Calu3 (cell line): Measurements from ENCODE around the gene SLC49A3. TPM values are rescaled to one million over a fixed set of nuclear protein-coding genes. Genes with fewer than 3 reads are reported as not detected.
A peak's percentile ranks its signal among the peaks of the same experiment; 100 is the strongest.

Experiments
- BruUV-seq: library from RNA; stranded (reverse); fragments of 400-500 nt; replicated peaks from 2 replicates; lab custom pipeline; 2021; lab: Mats Ljungman, UMichigan
- CTCF ChIA-PET: fragments of 300-600 bp; sonication (Branson Sonifier 250); formaldehyde crosslinking; loops from one replicate; lab custom pipeline; 2022; ENCODE audit warnings: antibody characterized with exemption; lab: Charles Lee
- DNase-seq: peaks from one replicate; pipeline ENCODE4 v3.0.0; 2022
- H3K27ac Mint-ChIP-seq: one replicate; pipeline ENCODE4 v1.8.0; 2022; ENCODE audit warnings: mixed read lengths; ENCODE audit not compliant: unreplicated experiment
- H3K27me3 Mint-ChIP-seq: one replicate; pipeline ENCODE4 v1.8.0; 2022; ENCODE audit warnings: mixed read lengths; ENCODE audit not compliant: unreplicated experiment
- H3K36me3 Mint-ChIP-seq: one replicate; pipeline ENCODE4 v1.8.0; 2022; ENCODE audit warnings: mild to moderate bottlenecking, moderate library complexity, mixed read lengths; ENCODE audit not compliant: insufficient read depth, unreplicated experiment
- H3K4me1 Mint-ChIP-seq: one replicate; pipeline ENCODE4 v1.8.0; 2022; ENCODE audit warnings: mild to moderate bottlenecking, low read depth, mixed read lengths; ENCODE audit not compliant: unreplicated experiment
- H3K4me3 Mint-ChIP-seq: one replicate; pipeline ENCODE4 v1.8.0; 2022; ENCODE audit warnings: mild to moderate bottlenecking, low read depth, moderate library complexity, mixed read lengths; ENCODE audit not compliant: unreplicated experiment
- H3K9me3 Mint-ChIP-seq: one replicate; pipeline ENCODE4 v1.8.0; 2022; ENCODE audit warnings: low read depth, mixed read lengths; ENCODE audit not compliant: unreplicated experiment
- intact Hi-C: fragments of 100-400 bp; cut with micrococcal nuclease; formaldehyde crosslinking; loops from one replicate; pipeline ENCODE4 v1.10.0; 2022; ENCODE audit not compliant: unreplicated experiment
- total RNA-seq: library from RNA; stranded (reverse); gene quantifications from 2 replicates; pipeline ENCODE4 v1.2.3, GENCODE V29; 2022
- TF ChIP-seq, protein P1 (sequence below): fragments of 200-600 bp; IDR thresholded peaks from one replicate; pipeline ENCODE4 v1.8.0; 2022; ENCODE audit warnings: antibody characterized with exemption; ENCODE audit not compliant: unreplicated experiment

SLC49A3 gene
- total RNA-seq, 1 experiment from 2014 or later = 0.40 TPM

DNA sequence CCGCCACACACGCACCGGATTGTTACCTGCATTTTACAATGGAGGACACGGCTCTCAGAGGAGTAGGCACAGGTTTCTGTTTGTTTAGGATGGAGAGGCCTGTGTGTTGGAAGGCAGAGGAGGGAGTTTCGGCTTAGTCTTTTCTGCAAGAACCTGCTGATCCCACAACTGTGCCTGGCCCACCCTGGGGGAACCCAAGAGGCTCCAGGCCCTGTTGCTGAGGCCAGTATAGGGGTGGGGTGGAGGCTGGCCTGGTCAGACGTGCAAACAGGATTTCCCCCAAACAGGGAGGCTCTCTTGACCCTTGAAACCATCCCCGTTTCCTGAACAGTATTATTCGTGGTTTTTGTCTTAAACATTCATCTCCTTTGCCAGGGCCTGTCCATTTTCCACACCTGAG, 772 bp upstream of the SLC49A3 start:
- DNase-seq = no peak
- BruUV-seq = no TSS peak
- H3K9me3 Mint-ChIP-seq = peaks cover 4% of the 10 kb centered on the region
- H3K27me3 Mint-ChIP-seq = no peaks in the 10 kb centered on the region
- H3K4me3 Mint-ChIP-seq = no peak overlapping the region
- TF ChIP-seq, protein P1, sequence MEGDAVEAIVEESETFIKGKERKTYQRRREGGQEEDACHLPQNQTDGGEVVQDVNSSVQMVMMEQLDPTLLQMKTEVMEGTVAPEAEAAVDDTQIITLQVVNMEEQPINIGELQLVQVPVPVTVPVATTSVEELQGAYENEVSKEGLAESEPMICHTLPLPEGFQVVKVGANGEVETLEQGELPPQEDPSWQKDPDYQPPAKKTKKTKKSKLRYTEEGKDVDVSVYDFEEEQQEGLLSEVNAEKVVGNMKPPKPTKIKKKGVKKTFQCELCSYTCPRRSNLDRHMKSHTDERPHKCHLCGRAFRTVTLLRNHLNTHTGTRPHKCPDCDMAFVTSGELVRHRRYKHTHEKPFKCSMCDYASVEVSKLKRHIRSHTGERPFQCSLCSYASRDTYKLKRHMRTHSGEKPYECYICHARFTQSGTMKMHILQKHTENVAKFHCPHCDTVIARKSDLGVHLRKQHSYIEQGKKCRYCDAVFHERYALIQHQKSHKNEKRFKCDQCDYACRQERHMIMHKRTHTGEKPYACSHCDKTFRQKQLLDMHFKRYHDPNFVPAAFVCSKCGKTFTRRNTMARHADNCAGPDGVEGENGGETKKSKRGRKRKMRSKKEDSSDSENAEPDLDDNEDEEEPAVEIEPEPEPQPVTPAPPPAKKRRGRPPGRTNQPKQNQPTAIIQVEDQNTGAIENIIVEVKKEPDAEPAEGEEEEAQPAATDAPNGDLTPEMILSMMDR = no peak
- H3K4me1 Mint-ChIP-seq = peaks cover 7% of the 10 kb centered on the region
- CTCF ChIA-PET = no interaction called here
- intact Hi-C loops = no loop called here
- H3K36me3 Mint-ChIP-seq = peaks cover 5% of the 10 kb centered on the region
- no peak overlapping the region for H3K27ac Mint-ChIP-seq

DNA sequence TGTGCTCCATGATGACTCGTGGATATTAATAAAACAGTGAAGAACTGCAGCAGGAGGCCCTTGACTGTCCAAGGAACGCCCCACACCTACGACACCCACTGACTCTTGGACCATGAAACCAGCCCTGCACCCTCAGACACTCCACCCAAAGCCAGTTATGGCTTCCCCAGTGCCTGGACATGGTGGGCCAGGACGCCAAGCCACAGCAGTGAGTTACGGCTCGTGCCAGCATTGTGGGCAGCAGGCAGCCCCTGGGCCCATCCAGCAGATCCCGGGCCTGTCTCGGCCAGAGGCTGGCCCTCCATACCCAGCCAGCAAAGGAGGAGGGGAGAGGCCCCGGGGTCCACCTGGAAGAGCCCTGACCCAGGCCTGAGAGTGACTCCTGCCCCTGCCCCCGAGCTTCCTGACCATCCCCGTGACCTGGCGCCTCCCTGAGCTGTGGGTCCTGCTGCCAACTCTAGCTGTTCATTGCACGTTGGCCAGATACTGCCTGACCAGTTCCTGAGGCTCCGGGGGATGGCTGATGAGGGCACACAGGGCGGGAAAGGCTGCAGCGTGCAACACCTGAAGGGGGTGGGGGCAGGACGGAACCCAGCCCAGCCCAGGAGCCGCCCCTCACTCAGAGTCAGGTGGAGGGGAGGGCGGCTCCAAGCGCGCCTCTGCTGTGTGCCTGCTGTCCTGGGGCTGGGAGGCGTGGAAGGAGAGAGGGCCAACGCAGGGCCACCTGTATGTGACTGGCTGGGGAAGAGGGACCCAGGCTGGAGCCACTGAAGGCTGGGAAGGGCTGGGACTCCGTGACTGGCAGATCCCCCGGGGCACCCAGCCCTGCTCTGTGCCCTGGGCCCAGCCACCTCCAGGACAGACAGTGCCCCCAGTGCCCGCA, 739 bp downstream of the SLC49A3 start:
- intact Hi-C loops = no loop called here
- Mint-ChIP-seq H3K27me3 (no peaks in the 10 kb centered on the region), H3K4me3 (peak overlapping the region; percentile 17), H3K4me1 (peaks cover 7% of the 10 kb centered on the region), H3K9me3 (no peaks in the 10 kb centered on the region), H3K36me3 (peaks cover 5% of the 10 kb centered on the region), H3K27ac (no peak overlapping the region)
- TF ChIP-seq, protein P1 = no peak
- CTCF ChIA-PET = no interaction called here
- BruUV-seq = no TSS peak
- DNase-seq = no peak

- Mint-ChIP-seq H3K27me3 (no peaks in the 10 kb centered on the region), H3K27ac (no peak overlapping the region), H3K4me3 (peak overlapping the region; percentile 17), H3K9me3 (no peaks in the 10 kb centered on the region), H3K36me3 (peaks cover 5% of the 10 kb centered on the region), H3K4me1 (peaks cover 7% of the 10 kb centered on the region)
- intact Hi-C loops = no loop called here
- BruUV-seq = no TSS peak
- TF ChIP-seq, protein P1 = no peak
- CTCF ChIA-PET = no interaction called here
- DNase-seq = peak; percentile 77
These were observed 1.6 kb downstream of the SLC49A3 start for GRCh38 chr4:687048-687970.

- Mint-ChIP-seq H3K4me1 (peaks cover 7% of the 10 kb centered on the region), H3K27ac (no peak overlapping the region), H3K9me3 (no peaks in the 10 kb centered on the region), H3K4me3 (no peak overlapping the region), H3K27me3 (no peaks in the 10 kb centered on the region), H3K36me3 (peaks cover 10% of the 10 kb centered on the region)
- intact Hi-C loops = no loop called here
- DNase-seq = no peak
- no TSS peak for BruUV-seq
- CTCF ChIA-PET = no interaction called here
- TF ChIP-seq, protein P1 = no peak
These were observed 2.4 kb downstream of the SLC49A3 start for GRCh38 chr4:686413-687040.
